Ishikawa (cell line): ENCODE data around the gene PREX1.

ENCODE experiments used
- CEBPB ChIP-seq: IDR thresholded peaks from 2 replicates; pipeline ENCODE4 v1.6.1; 2012
- CREB1 ChIP-seq: IDR thresholded peaks from 2 replicates; pipeline ENCODE4 v1.6.1; 2012; ENCODE audit warnings: low read depth
- EGR1 ChIP-seq: IDR thresholded peaks from 2 replicates; pipeline ENCODE4 v1.6.1; 2012
- EP300 ChIP-seq: IDR thresholded peaks from 2 replicates; pipeline ENCODE4 v1.6.1; 2012; ENCODE audit warnings: borderline replicate concordance
- FOXM1 ChIP-seq: IDR thresholded peaks from 2 replicates; pipeline ENCODE4 v1.6.1; 2012; ENCODE audit warnings: low read depth, borderline replicate concordance
- MAX ChIP-seq: IDR thresholded peaks from 2 replicates; pipeline ENCODE4 v1.6.1; 2012
- NFIC ChIP-seq: IDR thresholded peaks from 2 replicates; pipeline ENCODE4 v1.6.1; 2012
- RAD21 ChIP-seq: IDR thresholded peaks from 2 replicates; pipeline ENCODE4 v1.6.1; 2012; ENCODE audit warnings: low read depth
- REST ChIP-seq: IDR thresholded peaks from 2 replicates; pipeline ENCODE4 v1.6.1; 2012; ENCODE audit warnings: low read depth, mild to moderate bottlenecking
- TAF1 ChIP-seq: IDR thresholded peaks from 2 replicates; pipeline ENCODE4 v1.6.1; 2012; ENCODE audit warnings: low read depth, mild to moderate bottlenecking
- USF1 ChIP-seq: IDR thresholded peaks from 2 replicates; pipeline ENCODE4 v1.6.1; 2012
- YY1 ChIP-seq: IDR thresholded peaks from 2 replicates; pipeline ENCODE4 v1.6.1; 2012; ENCODE audit warnings: low read depth

GRCh38 chr20:48823960-48824498 is 3.8 kb downstream of the PREX1 start:
- TF ChIP-seq CEBPB (no peak), FOXM1 (no peak), CREB1 (no peak), USF1 (no peak), NFIC (no peak), REST (no peak), EP300 (no peak), RAD21 (no peak), YY1 (no peak), MAX (no peak), TAF1 (no peak), EGR1 (no peak)
